Measurements from ENCODE around the gene LEMD2. TPM values are rescaled to one million over a fixed set of nuclear protein-coding genes. Genes with fewer than 3 reads are reported as not detected.
A peak's percentile ranks its signal among the peaks of the same experiment; 100 is the strongest.

LEMD2 gene
- total RNA-seq, 1 experiment from 2014 or later, result 75.8 TPM

DNA sequence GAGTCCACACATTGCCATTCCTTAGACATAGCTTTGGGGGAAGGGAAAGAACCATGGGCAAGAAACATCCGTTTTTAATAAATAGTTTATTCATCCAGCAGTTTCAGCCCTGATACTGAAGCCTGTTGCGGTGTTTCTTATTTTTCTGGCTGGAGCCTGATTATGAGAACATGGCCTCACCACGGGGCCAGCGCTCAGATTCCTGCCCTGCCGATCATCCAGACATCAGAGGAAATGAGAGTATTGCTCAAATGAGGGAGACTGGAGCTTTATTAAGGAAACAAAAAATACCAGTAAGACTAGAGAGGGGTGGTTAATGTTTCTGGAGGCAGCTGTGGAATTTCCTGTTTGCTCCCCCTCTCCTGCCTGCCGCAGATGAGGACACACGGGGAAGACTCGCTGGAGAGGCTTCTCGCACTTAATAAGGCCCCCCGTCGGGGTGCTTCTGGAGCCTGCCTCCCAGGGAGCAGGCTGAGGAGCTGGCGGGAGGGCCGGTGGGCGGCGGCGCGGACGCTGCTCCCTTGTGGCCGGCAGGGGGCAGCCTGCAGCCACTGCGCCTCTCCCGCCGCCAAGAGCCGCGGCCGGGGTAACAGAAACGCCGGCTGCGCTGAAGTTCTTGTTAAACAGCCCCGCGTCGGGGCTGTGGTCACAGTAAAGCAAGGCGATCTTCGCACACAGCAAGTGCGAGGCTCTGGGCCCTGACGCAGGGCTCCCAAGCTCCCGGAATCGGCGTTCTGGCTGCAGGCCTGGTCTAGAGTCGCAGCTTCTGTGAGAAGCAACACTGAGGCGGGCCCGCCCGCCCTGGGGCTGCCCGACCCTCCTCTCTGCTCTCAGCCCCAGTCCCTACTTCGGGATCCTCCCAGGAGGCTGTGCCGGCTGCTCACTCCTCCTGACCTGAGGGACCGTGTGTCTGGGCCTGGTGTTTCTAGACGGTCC, 17.5 kb downstream of the LEMD2 start:
- peaks cover 34% of the 10 kb centered on the region for H3K36me3 ChIP-seq (ENCODE audit: insufficient read depth, low read length, poor library complexity, severe bottlenecking)
- TSS peak; percentile 29 for BruUV-seq (replicated peaks)
- CTCF ChIA-PET, result interaction anchor here (0.7 to 2.4 kb wide), 9 partner anchors 8 to 284 kb away, joined by 3 to 25 read pairs (median 5); partner anchors contain the start of gene UQCC2
- TF ChIP-seq, protein P1, sequence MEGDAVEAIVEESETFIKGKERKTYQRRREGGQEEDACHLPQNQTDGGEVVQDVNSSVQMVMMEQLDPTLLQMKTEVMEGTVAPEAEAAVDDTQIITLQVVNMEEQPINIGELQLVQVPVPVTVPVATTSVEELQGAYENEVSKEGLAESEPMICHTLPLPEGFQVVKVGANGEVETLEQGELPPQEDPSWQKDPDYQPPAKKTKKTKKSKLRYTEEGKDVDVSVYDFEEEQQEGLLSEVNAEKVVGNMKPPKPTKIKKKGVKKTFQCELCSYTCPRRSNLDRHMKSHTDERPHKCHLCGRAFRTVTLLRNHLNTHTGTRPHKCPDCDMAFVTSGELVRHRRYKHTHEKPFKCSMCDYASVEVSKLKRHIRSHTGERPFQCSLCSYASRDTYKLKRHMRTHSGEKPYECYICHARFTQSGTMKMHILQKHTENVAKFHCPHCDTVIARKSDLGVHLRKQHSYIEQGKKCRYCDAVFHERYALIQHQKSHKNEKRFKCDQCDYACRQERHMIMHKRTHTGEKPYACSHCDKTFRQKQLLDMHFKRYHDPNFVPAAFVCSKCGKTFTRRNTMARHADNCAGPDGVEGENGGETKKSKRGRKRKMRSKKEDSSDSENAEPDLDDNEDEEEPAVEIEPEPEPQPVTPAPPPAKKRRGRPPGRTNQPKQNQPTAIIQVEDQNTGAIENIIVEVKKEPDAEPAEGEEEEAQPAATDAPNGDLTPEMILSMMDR (conservative IDR thresholded peaks at IDR 0.05; ENCODE audit: low read depth, low read length), result peak; percentile 99
- no peak for TF ChIP-seq EZH2 (IDR thresholded peaks at IDR 0.05; ENCODE audit: borderline replicate concordance, low read depth, low read length, poor library complexity, severe bottlenecking)
- H3K27me3 ChIP-seq (replicated peaks; ENCODE audit: insufficient read depth, low read depth, low read length, poor library complexity), result no peaks in the 10 kb centered on the region
- DNase-seq (ENCODE audit: low spot score), result peak; percentile 100
- H3K27ac ChIP-seq (ENCODE audit: low read depth, low read length, poor library complexity, severe bottlenecking), result peak overlapping the region; percentile 97
- no peak overlapping the region for H3K4me3 ChIP-seq (ENCODE audit: low read depth, low read length, poor library complexity, severe bottlenecking)
- H3K9me3 ChIP-seq (ENCODE audit: low read depth, low read length, poor library complexity, severe bottlenecking), result no peaks in the 10 kb centered on the region
- POLR2A ChIA-PET (ENCODE audit: low non-redundant PET), result no interaction called here
- peaks cover 53% of the 10 kb centered on the region for H3K4me1 ChIP-seq (ENCODE audit: insufficient read depth, low read length, poor library complexity, severe bottlenecking)
- intact Hi-C loops (cut with micrococcal nuclease; ENCODE audit: unreplicated experiment), result loop anchor here (1.0 to 5.0 kb wide), 4 partner anchors 27 to 383 kb away; partner anchors contain the start of gene UQCC2

DNA sequence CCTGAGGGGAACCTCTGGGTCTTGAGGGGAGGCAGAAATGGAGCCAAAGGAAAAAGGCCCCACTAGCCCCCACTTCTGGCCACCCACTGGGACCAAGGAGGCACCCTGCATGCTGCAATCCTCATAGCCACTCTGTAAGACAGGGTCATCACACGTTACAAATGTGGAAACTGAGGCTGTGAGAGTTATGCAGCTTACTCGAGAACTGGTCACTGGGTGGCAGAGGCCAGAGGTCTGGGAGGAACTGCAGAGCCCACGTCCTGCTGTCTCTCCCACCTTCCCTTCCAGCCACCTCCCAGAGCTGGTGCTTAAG, 18.1 kb downstream of the LEMD2 start:
- TF ChIP-seq EZH2 (IDR thresholded peaks at IDR 0.05; ENCODE audit: borderline replicate concordance, low read depth, low read length, poor library complexity, severe bottlenecking), result no peak
- TF ChIP-seq, protein P1 (conservative IDR thresholded peaks at IDR 0.05; ENCODE audit: low read depth, low read length), result no peak
- H3K4me3 ChIP-seq (ENCODE audit: low read depth, low read length, poor library complexity, severe bottlenecking), result no peak overlapping the region
- CTCF ChIA-PET, result interaction anchor here (0.9 to 2.4 kb wide), 7 partner anchors 9 to 284 kb away, joined by 3 to 25 read pairs (median 6); partner anchors contain the start of gene UQCC2
- BruUV-seq (replicated peaks), result no TSS peak
- intact Hi-C loops (cut with micrococcal nuclease; ENCODE audit: unreplicated experiment), result loop anchor here (1.0 to 5.0 kb wide), 4 partner anchors 26 to 384 kb away; partner anchors contain the start of gene UQCC2
- H3K27ac ChIP-seq (ENCODE audit: low read depth, low read length, poor library complexity, severe bottlenecking), result peak overlapping the region; percentile 97
- peaks cover 53% of the 10 kb centered on the region for H3K4me1 ChIP-seq (ENCODE audit: insufficient read depth, low read length, poor library complexity, severe bottlenecking)
- H3K27me3 ChIP-seq (replicated peaks; ENCODE audit: insufficient read depth, low read depth, low read length, poor library complexity), result no peaks in the 10 kb centered on the region
- peaks cover 27% of the 10 kb centered on the region for H3K36me3 ChIP-seq (ENCODE audit: insufficient read depth, low read length, poor library complexity, severe bottlenecking)
- POLR2A ChIA-PET (ENCODE audit: low non-redundant PET), result no interaction called here
- H3K9me3 ChIP-seq (ENCODE audit: low read depth, low read length, poor library complexity, severe bottlenecking), result no peaks in the 10 kb centered on the region
- DNase-seq (ENCODE audit: low spot score), result no peak

GRCh38 chr6:33770124-33770832, 18.7 kb downstream of the LEMD2 start:
- intact Hi-C loops (cut with micrococcal nuclease; ENCODE audit: unreplicated experiment), result loop anchor here (2.0 to 5.0 kb wide), 3 partner anchors 25 to 385 kb away; partner anchors contain the start of gene UQCC2

More at GRCh38 chr6:33770124-33770832, 18.7 kb downstream of the LEMD2 start:
- Histone ChIP-seq H3K36me3 (ENCODE audit: insufficient read depth, low read length, poor library complexity, severe bottlenecking) (peaks cover 22% of the 10 kb centered on the region), H3K27ac (ENCODE audit: low read depth, low read length, poor library complexity, severe bottlenecking) (peak overlapping the region; percentile 97), H3K4me3 (ENCODE audit: low read depth, low read length, poor library complexity, severe bottlenecking) (no peak overlapping the region), H3K4me1 (ENCODE audit: insufficient read depth, low read length, poor library complexity, severe bottlenecking) (peaks cover 53% of the 10 kb centered on the region), H3K9me3 (ENCODE audit: low read depth, low read length, poor library complexity, severe bottlenecking) (no peaks in the 10 kb centered on the region), H3K27me3 (replicated peaks; ENCODE audit: insufficient read depth, low read depth, low read length, poor library complexity) (no peaks in the 10 kb centered on the region)
- BruUV-seq (replicated peaks), result no TSS peak
- CTCF ChIA-PET, result interaction anchor here (0.5 to 1.9 kb wide), 3 partner anchors 24 to 187 kb away, joined by 3 to 9 read pairs (median 5); partner anchors contain the start of gene UQCC2
- TF ChIP-seq, protein P1 (conservative IDR thresholded peaks at IDR 0.05; ENCODE audit: low read depth, low read length), result no peak
- TF ChIP-seq EZH2 (IDR thresholded peaks at IDR 0.05; ENCODE audit: borderline replicate concordance, low read depth, low read length, poor library complexity, severe bottlenecking), result no peak
- DNase-seq (ENCODE audit: low spot score), result no peak
- POLR2A ChIA-PET (ENCODE audit: low non-redundant PET), result interaction anchor here (0.6 to 0.7 kb wide), 2 partner anchors 31 to 59 kb away, joined by 3 to 8 read pairs; partner anchors contain the start of gene UQCC2
